GM23248 (cell line): ENCODE results near the gene ZBTB7C. TPM values are rescaled to one million over a fixed set of nuclear protein-coding genes. Genes with fewer than 3 reads are reported as not detected.
"Not testable (repeated sequence)": the region's sequence is repeated elsewhere in the genome, so short reads cannot be mapped to it uniquely, and the experiment has no call there.

Source experiments
- DNase-seq: peaks from one replicate; pipeline ENCODE4 v3.0.0-alpha.2; 2015
- H2AFZ ChIP-seq: fragments of 200-600 bp; sonication (generic); 2 replicates; pipeline ENCODE4 v1.6.1; 2016; ENCODE audit warnings: antibody characterized with exemption
- H3F3A ChIP-seq: fragments of 200-600 bp; sonication (generic); 2 replicates; pipeline ENCODE4 v1.6.1; 2016; ENCODE audit warnings: mild to moderate bottlenecking, antibody characterized with exemption, mixed run types; ENCODE audit not compliant: insufficient read depth
- H3K27ac ChIP-seq: fragments of 200-600 bp; sonication (generic); 2 replicates; pipeline ENCODE4 v1.5.1; 2016; ENCODE audit warnings: mild to moderate bottlenecking
- H3K27me3 ChIP-seq: fragments of 200-600 bp; sonication (generic); replicated peaks from 2 replicates; pipeline ENCODE4 v1.6.1; 2016; ENCODE audit warnings: mild to moderate bottlenecking; ENCODE audit not compliant: insufficient read depth
- H3K36me3 ChIP-seq: fragments of 200-600 bp; sonication (generic); 2 replicates; pipeline ENCODE4 v1.6.1; 2016; ENCODE audit warnings: low read depth, mild to moderate bottlenecking
- H3K4me1 ChIP-seq: fragments of 200-600 bp; sonication (generic); 2 replicates; pipeline ENCODE4 v1.6.1; 2016; ENCODE audit warnings: mild to moderate bottlenecking; ENCODE audit not compliant: insufficient read depth
- H3K4me2 ChIP-seq: fragments of 200-600 bp; sonication (generic); one replicate; pipeline ENCODE4 v1.6.1; 2016; ENCODE audit warnings: mild to moderate bottlenecking; ENCODE audit not compliant: unreplicated experiment
- H3K4me3 ChIP-seq: fragments of 200-600 bp; sonication (generic); 2 replicates; pipeline ENCODE4 v1.5.1; 2016; ENCODE audit warnings: mild to moderate bottlenecking
- H3K79me2 ChIP-seq: fragments of 200-600 bp; sonication (generic); 2 replicates; pipeline ENCODE4 v1.6.1; 2016; ENCODE audit warnings: mild to moderate bottlenecking; ENCODE audit not compliant: insufficient read depth
- H3K9ac ChIP-seq: fragments of 200-600 bp; sonication (generic); 2 replicates; pipeline ENCODE4 v1.6.1; 2016; ENCODE audit warnings: mild to moderate bottlenecking
- H3K9me2 ChIP-seq: fragments of 200-600 bp; sonication (generic); 2 replicates; pipeline ENCODE4 v1.6.1; 2016; ENCODE audit warnings: mixed run types, mild to moderate bottlenecking, moderate library complexity; ENCODE audit not compliant: insufficient read depth
- H3K9me3 ChIP-seq: fragments of 200-600 bp; sonication (generic); one replicate; pipeline ENCODE4 v1.6.1; 2017; ENCODE audit warnings: low read depth
- H4K20me1 ChIP-seq: fragments of 200-600 bp; sonication (generic); 2 replicates; pipeline ENCODE4 v1.6.0; 2016; ENCODE audit not compliant: insufficient read depth
- EZH2 ChIP-seq: fragments of 200-600 bp; sonication (generic); IDR thresholded peaks from 2 replicates; pipeline ENCODE4 v1.6.1; 2018; ENCODE audit warnings: antibody characterized with exemption, mild to moderate bottlenecking; ENCODE audit not compliant: insufficient read depth, poor library complexity, severe bottlenecking
- EZH2phosphoT487 ChIP-seq: fragments of 200-600 bp; sonication (generic); IDR thresholded peaks from 2 replicates; pipeline ENCODE4 v1.6.1; 2018; ENCODE audit warnings: antibody characterized with exemption, moderate library complexity, mild to moderate bottlenecking, low read depth; ENCODE audit not compliant: insufficient read depth
- WGBS, 2 experiments: methylation state at CpG; one replicate each; pipeline ENCODE4 v1.1.6; 2015 to 2017; ENCODE audit warnings: low lambda C conversion rate in 2 of 2, low coverage in 1 of 2; ENCODE audit errors: missing lambda C conversion rate in 2 of 2; 5-methylcytosine and 5-hydroxymethylcytosine counted together
- in situ Hi-C: fragments of 300-500 bp; cut with MboI; formaldehyde crosslinking; loops from 2 replicates; pipeline ENCODE4 v1.15.0; 2020
- polyA plus RNA-seq: library from polyadenylated mRNA; unstranded; fragments of >200 nt; fragmentation: Nextera tagmentation; extraction: Ambion mirVana; gene quantifications from 2 replicates; pipeline ENCODE4 v1.2.1, GENCODE V29; 2016
- total RNA-seq: library from RNA; depleted of rRNA; stranded (reverse); fragments of >200 nt; shearing (Covaris generic); gene quantifications from 2 replicates; pipeline ENCODE4 v1.2.3, GENCODE V29; 2014

ZBTB7C gene
- total and polyA plus RNA-seq, 2 experiments from 2014 or later, result not detected

GRCh38 chr18:48436907-48437306 lies 27.7 kb upstream of the ZBTB7C start:
- Histone ChIP-seq H3K4me1 (no peaks in the 10 kb centered on the region), H3K27ac (no peak overlapping the region), H4K20me1 (no peaks in the 10 kb centered on the region), H3K36me3 (no peaks in the 10 kb centered on the region), H3K9me3 (no peaks in the 10 kb centered on the region), H2AFZ (no peak overlapping the region), H3K27me3 (peaks cover 69% of the 10 kb centered on the region), H3K4me2 (no peak overlapping the region), H3K9ac (no peak overlapping the region), H3K9me2 (no peaks in the 10 kb centered on the region), H3F3A (0 out of 2 replicates have a peak, but pooled peaks cover 6% of the 10 kb centered on the region), H3K4me3 (no peak overlapping the region), H3K79me2 (no peaks in the 10 kb centered on the region)
- DNase-seq, result no peak
- TF ChIP-seq EZH2phosphoT487 (no peak), EZH2 (no peak)
- 26 to 29% methylated on average over 3 of the region's 3 CpGs for WGBS, 2 experiments
- in situ Hi-C loops, result no loop called here

- H3K27me3 ChIP-seq, result peaks cover 54% of the 10 kb centered on the region
- H2AFZ ChIP-seq, H3K9me3 ChIP-seq, in situ Hi-C loops, H4K20me1 ChIP-seq, H3K36me3 ChIP-seq, H3K79me2 ChIP-seq, H3K9ac ChIP-seq, H3K4me2 ChIP-seq, DNase-seq, H3K9me2 ChIP-seq, H3K27ac ChIP-seq, H3K4me1 ChIP-seq, H3F3A ChIP-seq, H3K4me3 ChIP-seq: not testable (repeated sequence)
- whole genome bisulfite sequencing, 2 experiments, result 86% methylated on average over 4 of the region's 4 CpGs
Measured at GRCh38 chr18:48434382-48434781, 25.2 kb upstream of the ZBTB7C start.

DNA sequence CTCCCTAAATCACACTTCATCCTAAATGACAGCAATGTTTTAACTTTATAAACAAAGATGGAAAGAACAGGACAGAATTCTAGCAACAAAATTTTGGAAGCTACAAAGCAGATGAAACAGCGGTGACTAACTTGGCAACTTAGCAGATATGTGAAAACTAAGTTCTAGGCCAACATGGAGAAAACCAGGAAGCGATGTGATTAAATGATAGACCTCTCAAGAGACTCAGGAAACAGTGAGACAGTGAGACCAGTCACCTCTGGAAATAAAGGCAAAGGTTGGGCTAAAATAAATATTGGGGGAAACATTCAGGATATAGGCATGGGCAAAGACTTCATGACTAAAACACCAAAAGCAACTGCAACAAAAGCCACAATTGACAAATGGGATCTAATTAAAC lies 24.4 kb upstream of the ZBTB7C start:
- no peak overlapping the region for H3K9ac ChIP-seq
- H3K4me3 ChIP-seq, result no peak overlapping the region
- peaks cover 55% of the 10 kb centered on the region for H3K27me3 ChIP-seq
- 17 to 21% methylated on average over 2 of the region's 2 CpGs for WGBS, 2 experiments
- H3K79me2 ChIP-seq, result no peaks in the 10 kb centered on the region
- no peaks in the 10 kb centered on the region for H3K9me2 ChIP-seq
- H3K27ac ChIP-seq, result no peak overlapping the region
- H4K20me1 ChIP-seq, result no peaks in the 10 kb centered on the region
- TF ChIP-seq EZH2phosphoT487, result no peak
- DNase-seq, result peak; percentile 47
- H3F3A ChIP-seq, result 0 out of 2 replicates have a peak, but pooled peaks cover 6% of the 10 kb centered on the region
- in situ Hi-C loops, result no loop called here
- H2AFZ ChIP-seq, result no peak overlapping the region
- H3K9me3 ChIP-seq, result no peaks in the 10 kb centered on the region
- no peaks in the 10 kb centered on the region for H3K36me3 ChIP-seq
- no peaks in the 10 kb centered on the region for H3K4me1 ChIP-seq
- H3K4me2 ChIP-seq, result no peak overlapping the region

- WGBS, 2 experiments, result 72 to 75% methylated on average over 4 of the region's 4 CpGs
Measured at GRCh38 chr18:48430150-48430549, 21.0 kb upstream of the ZBTB7C start.

More at GRCh38 chr18:48430150-48430549, 21.0 kb upstream of the ZBTB7C start:
- Histone ChIP-seq H3K4me1 (no peaks in the 10 kb centered on the region), H3K4me2 (no peak overlapping the region), H3K36me3 (no peaks in the 10 kb centered on the region), H3K4me3 (no peak overlapping the region), H3K9me2 (no peaks in the 10 kb centered on the region), H3K27ac (no peak overlapping the region), H4K20me1 (no peaks in the 10 kb centered on the region), H3K9me3 (no peaks in the 10 kb centered on the region), H3K9ac (no peak overlapping the region), H2AFZ (no peak overlapping the region), H3K27me3 (peaks cover 49% of the 10 kb centered on the region), H3F3A (0 out of 2 replicates have a peak, but pooled peaks cover 6% of the 10 kb centered on the region), H3K79me2 (no peaks in the 10 kb centered on the region)
- in situ Hi-C loops, result no loop called here
- TF ChIP-seq EZH2phosphoT487, result no peak
- no peak for TF ChIP-seq EZH2
- no peak for DNase-seq
